Esophagus muscularis mucosa (tissue), 3 donors: ENCODE data around the gene RNF141.

Experiments used
- CTCF ChIP-seq, 3 experiments: fragments of 200-600 bp in 2 of 3; fragments of 450-650 bp in 1 of 3; sonication (generic) in 2 of 3; IDR thresholded peaks; one replicate each; pipeline ENCODE4 v1.5.1; 2017 to 2019; ENCODE audit warnings: antibody characterized with exemption in 3 of 3, mild to moderate bottlenecking in 2 of 3, moderate library complexity in 1 of 3
- POLR2A ChIP-seq: fragments of 450-650 bp; IDR thresholded peaks from one replicate; pipeline ENCODE4 v1.6.1; 2017; ENCODE audit warnings: antibody characterized with exemption, moderate library complexity, mild to moderate bottlenecking, low read depth
- POLR2AphosphoS5 ChIP-seq, 2 donors: sonication (generic); formaldehyde crosslinking; IDR thresholded peaks; one replicate each; pipeline ENCODE4 v1.6.1; 2017; ENCODE audit warnings: antibody characterized with exemption in 2 of 2

- TF ChIP-seq CTCF (IDR thresholded peaks at IDR 0.05) (no peak), POLR2A (no peak), POLR2AphosphoS5 (IDR thresholded peaks at IDR 0.05) (no peak)
These were observed 26.5 kb upstream of the RNF141 start for GRCh38 chr11:10567446-10567845.
